Measurements from ENCODE around the gene IQGAP2.

The IQGAP2 gene

DNA sequence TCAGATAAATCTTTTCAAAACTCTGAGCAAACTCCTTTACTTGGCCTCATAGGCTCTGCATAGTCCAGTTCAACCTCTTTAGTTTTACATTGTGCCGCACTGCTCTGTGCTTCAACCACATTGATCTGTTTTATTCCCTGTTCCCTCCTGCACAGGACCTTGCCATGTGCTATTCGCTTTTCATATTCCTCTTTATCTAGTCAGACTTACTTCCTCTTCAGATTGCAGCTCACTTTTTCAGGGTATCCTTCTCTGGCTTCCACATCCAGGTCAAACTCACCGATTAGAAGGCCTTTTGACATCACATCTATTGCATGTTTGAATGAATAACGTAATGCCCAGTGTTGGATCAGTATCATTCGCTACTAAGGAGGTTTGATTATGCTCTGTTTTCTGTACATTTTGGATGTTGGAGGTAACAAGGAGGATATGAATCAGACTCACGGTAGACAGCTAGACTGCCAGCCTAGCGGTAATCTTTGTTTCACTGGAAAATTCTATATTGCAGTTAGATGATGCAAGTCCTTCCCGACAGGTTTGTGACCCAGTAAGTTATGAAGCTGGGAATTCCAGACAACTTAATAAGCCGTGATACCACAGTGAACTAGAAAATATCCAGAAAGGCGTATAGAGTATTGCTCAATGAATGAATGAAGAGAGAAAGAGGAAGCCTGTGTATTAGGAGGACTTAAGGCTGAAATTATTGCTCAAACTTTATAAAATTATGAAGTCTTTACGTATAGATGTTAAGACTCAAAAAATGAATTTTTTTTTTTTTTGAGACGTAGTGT, 65.7 kb downstream of the IQGAP2 start:
- peaks cover 18% of the 10 kb centered on the region for H3K9me3 ChIP-seq (ENCODE audit: insufficient read depth, low read length)
- no peak for DNase-seq (ENCODE audit: low read depth, low spot score)

DNA sequence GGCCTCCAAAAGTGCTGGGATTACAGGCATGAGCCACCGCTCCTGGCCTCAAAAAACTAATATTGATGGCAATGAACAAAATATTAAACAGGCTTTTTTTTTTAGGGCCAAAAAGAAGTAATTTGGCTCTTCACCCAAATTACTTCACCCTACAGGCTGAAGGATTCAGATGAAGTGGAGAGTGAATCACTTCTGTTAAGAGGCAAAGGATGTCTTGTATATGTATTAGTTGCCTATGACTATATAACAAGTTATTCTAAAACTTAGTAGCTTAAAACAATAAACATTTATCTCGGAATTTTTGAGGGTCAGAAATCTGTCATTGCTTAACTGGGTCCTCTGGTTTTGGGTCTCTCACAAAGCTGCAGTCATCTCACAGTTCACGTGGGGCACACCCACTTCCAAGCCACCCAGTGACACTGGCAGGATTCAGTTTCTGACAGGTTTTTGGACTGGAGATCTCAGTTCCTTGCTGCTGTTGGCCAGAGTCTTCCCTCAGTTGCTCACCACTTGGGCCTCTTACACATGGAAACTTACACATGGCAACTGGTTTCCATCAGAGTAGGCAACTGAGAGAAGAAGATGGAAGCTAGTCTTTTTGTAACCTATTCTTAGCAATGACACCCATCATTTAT, 66.7 kb downstream of the IQGAP2 start:
- no peak overlapping the region for H3K9ac ChIP-seq (ENCODE audit: insufficient read length, low read depth)
- peaks cover 2% of the 10 kb centered on the region for H3K4me1 ChIP-seq (ENCODE audit: insufficient read depth, insufficient read length)
- no peaks in the 10 kb centered on the region for H3K27me3 ChIP-seq (ENCODE audit: insufficient read depth, insufficient read length)
- H3K36me3 ChIP-seq (ENCODE audit: insufficient read depth, insufficient read length, low read length): no peaks in the 10 kb centered on the region
- no peak overlapping the region for H3K4me3 ChIP-seq (ENCODE audit: insufficient read length, low read depth)
- no peak for DNase-seq (ENCODE audit: low read depth, low spot score)
- TF ChIP-seq SUZ12 (IDR thresholded peaks at IDR 0.05; ENCODE audit: extremely low read depth, insufficient read depth, insufficient read length): no peak
- TF ChIP-seq ZNF274 (IDR thresholded peaks at IDR 0.05; ENCODE audit: low read depth, low read length): no peak
- TF ChIP-seq YY1 (IDR thresholded peaks at IDR 0.05; ENCODE audit: insufficient read depth, insufficient read length): no peak
- H3K9me3 ChIP-seq (ENCODE audit: insufficient read depth, low read length): peaks cover 18% of the 10 kb centered on the region

More for the DNA sequence above, 65.7 kb downstream of the IQGAP2 start:
- H3K27me3 ChIP-seq (ENCODE audit: insufficient read depth, insufficient read length): no peaks in the 10 kb centered on the region
- no peak for TF ChIP-seq YY1 (IDR thresholded peaks at IDR 0.05; ENCODE audit: insufficient read depth, insufficient read length)
- no peak for TF ChIP-seq SUZ12 (IDR thresholded peaks at IDR 0.05; ENCODE audit: extremely low read depth, insufficient read depth, insufficient read length)
- TF ChIP-seq ZNF274 (IDR thresholded peaks at IDR 0.05; ENCODE audit: low read depth, low read length): no peak
- peaks cover 2% of the 10 kb centered on the region for H3K4me1 ChIP-seq (ENCODE audit: insufficient read depth, insufficient read length)
- H3K9ac ChIP-seq (ENCODE audit: insufficient read length, low read depth): no peak overlapping the region
- no peaks in the 10 kb centered on the region for H3K36me3 ChIP-seq (ENCODE audit: insufficient read depth, insufficient read length, low read length)
- no peak overlapping the region for H3K4me3 ChIP-seq (ENCODE audit: insufficient read length, low read depth)

DNA sequence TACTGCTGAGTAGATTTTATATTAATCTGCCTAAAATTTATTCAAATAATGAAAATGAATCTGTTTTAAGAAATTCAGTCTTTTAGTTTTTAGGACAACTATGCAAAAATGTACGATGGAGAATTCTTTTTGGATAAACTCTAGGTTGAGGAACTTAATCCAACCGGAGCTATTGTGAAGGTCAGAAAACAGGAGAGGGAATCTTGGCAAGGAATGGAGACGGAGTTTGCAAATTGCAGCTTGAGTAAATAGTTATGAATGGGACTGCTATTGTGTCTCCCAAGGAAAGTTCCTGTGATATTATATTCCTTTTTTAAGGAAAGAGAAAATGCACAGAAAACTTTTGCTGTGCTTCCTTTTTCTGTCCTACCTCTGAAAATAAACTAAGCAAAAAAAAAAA, 67.9 kb downstream of the IQGAP2 start:
- Histone ChIP-seq H3K9me3 (ENCODE audit: insufficient read depth, low read length) (peaks cover 18% of the 10 kb centered on the region), H3K27me3 (ENCODE audit: insufficient read depth, insufficient read length) (no peaks in the 10 kb centered on the region), H3K36me3 (ENCODE audit: insufficient read depth, insufficient read length, low read length) (no peaks in the 10 kb centered on the region), H3K4me3 (ENCODE audit: insufficient read length, low read depth) (no peak overlapping the region), H3K4me1 (ENCODE audit: insufficient read depth, insufficient read length) (peaks cover 2% of the 10 kb centered on the region), H3K9ac (ENCODE audit: insufficient read length, low read depth) (no peak overlapping the region)
- no peak for DNase-seq (ENCODE audit: low read depth, low spot score)
- TF ChIP-seq SUZ12 (IDR thresholded peaks at IDR 0.05; ENCODE audit: extremely low read depth, insufficient read depth, insufficient read length) (no peak), ZNF274 (IDR thresholded peaks at IDR 0.05; ENCODE audit: low read depth, low read length) (no peak), YY1 (IDR thresholded peaks at IDR 0.05; ENCODE audit: insufficient read depth, insufficient read length) (no peak)

DNA sequence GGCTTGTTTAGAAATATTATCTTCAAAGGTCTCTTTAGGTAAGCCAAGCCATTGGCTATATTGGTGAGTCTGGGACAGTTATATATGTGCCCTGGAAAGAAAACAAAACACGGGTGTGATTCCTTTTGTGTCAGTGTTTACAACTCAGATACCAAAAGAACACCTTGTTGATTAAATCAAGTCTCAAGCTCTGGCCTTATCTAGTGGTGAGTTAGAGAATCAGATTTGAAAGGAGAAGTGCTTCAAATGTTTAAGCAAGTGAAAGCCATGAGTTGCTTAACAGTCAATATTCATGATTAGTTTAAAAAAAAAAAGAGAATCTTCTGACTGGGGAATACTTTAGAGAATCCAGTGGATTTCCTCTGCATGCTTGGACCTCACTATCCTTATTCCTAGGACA, 68.3 kb downstream of the IQGAP2 start:
- H3K4me1 ChIP-seq (ENCODE audit: insufficient read depth, insufficient read length): peaks cover 2% of the 10 kb centered on the region
- peaks cover 18% of the 10 kb centered on the region for H3K9me3 ChIP-seq (ENCODE audit: insufficient read depth, low read length)
- no peak overlapping the region for H3K9ac ChIP-seq (ENCODE audit: insufficient read length, low read depth)
- H3K36me3 ChIP-seq (ENCODE audit: insufficient read depth, insufficient read length, low read length): no peaks in the 10 kb centered on the region
- TF ChIP-seq ZNF274 (IDR thresholded peaks at IDR 0.05; ENCODE audit: low read depth, low read length) (no peak), YY1 (IDR thresholded peaks at IDR 0.05; ENCODE audit: insufficient read depth, insufficient read length) (no peak), SUZ12 (IDR thresholded peaks at IDR 0.05; ENCODE audit: extremely low read depth, insufficient read depth, insufficient read length) (no peak)
- H3K4me3 ChIP-seq (ENCODE audit: insufficient read length, low read depth): no peak overlapping the region
- H3K27me3 ChIP-seq (ENCODE audit: insufficient read depth, insufficient read length): no peaks in the 10 kb centered on the region
- no peak for DNase-seq (ENCODE audit: low read depth, low spot score)

DNA sequence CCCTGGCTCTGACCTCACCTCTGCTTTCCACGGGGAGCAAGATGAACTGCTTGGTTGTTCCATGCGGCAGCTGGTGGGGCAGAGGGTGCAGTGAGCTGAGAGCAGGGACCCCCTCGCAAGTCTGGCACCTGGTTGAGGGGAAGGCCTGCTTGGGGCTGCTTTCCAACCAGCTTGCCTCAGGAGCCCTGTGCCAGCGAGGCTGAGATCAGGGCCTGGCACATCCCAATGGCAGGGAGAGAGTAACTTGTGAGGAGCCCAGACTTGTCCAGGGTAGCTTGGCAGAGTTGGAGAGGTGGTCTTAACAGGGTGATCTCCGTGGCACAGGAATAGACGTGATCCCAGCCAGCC, 68.9 kb downstream of the IQGAP2 start:
- no peak for TF ChIP-seq YY1 (IDR thresholded peaks at IDR 0.05; ENCODE audit: insufficient read depth, insufficient read length)
- TF ChIP-seq SUZ12 (IDR thresholded peaks at IDR 0.05; ENCODE audit: extremely low read depth, insufficient read depth, insufficient read length): no peak
- no peak for TF ChIP-seq ZNF274 (IDR thresholded peaks at IDR 0.05; ENCODE audit: low read depth, low read length)
- H3K9me3 ChIP-seq (ENCODE audit: insufficient read depth, low read length): peaks cover 18% of the 10 kb centered on the region
- H3K27me3 ChIP-seq (ENCODE audit: insufficient read depth, insufficient read length): no peaks in the 10 kb centered on the region
- H3K36me3 ChIP-seq (ENCODE audit: insufficient read depth, insufficient read length, low read length): no peaks in the 10 kb centered on the region
- H3K4me3 ChIP-seq (ENCODE audit: insufficient read length, low read depth): no peak overlapping the region
- DNase-seq (ENCODE audit: low read depth, low spot score): no peak
- H3K9ac ChIP-seq (ENCODE audit: insufficient read length, low read depth): no peak overlapping the region
- peaks cover 2% of the 10 kb centered on the region for H3K4me1 ChIP-seq (ENCODE audit: insufficient read depth, insufficient read length)

DNA sequence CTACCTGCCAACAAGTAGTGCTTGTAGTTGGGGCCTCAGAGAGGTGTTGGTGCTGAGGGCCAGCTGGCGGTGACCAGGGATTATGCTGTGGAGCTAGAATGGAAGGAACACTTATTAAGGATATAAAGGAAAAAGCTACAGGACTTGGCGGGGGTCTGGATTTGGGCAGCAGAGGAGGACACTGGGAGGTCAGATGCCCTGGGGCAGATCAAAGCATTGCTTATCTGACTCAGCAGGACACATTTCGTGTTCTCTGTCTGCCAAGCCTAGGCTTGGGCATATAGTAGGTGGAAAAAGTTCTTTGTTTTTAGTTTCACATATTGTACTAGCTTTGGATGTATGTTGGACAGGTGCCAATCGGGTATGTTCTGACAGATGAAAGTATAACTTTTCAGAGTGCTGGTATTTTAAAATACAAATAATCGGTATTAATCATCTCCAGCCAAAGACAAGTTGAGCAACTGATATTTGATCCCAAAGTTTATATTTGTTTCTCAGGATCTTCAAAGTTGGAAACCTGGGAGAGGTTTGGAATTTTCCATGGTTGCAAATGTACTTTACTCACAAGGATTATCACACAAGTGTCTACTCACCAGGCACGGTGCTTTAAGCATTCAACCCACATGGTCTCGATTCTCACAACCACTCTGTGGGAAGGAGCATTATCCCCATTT, 69.4 kb downstream of the IQGAP2 start:
- peaks cover 2% of the 10 kb centered on the region for H3K4me1 ChIP-seq (ENCODE audit: insufficient read depth, insufficient read length)

DNA sequence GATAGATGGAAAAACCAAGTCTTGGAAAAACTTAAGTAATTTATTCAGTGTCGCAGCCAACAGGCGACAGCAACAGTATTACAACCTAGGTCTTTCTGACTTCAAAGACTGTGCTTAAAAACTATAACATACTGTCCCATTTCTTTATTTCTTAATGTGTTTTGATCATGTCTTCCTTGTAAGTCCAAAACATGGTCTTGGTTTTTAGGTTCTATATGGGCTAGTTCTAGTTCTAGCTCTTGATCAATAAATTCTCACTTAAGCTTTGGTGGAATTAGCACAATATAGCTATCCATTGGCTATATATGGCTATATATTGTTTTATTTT, 69.9 kb downstream of the IQGAP2 start:
- Histone ChIP-seq H3K9ac (ENCODE audit: insufficient read length, low read depth) (no peak overlapping the region), H3K36me3 (ENCODE audit: insufficient read depth, insufficient read length, low read length) (no peaks in the 10 kb centered on the region)

More for the DNA sequence above, 69.4 kb downstream of the IQGAP2 start:
- H3K27me3 ChIP-seq (ENCODE audit: insufficient read depth, insufficient read length): no peaks in the 10 kb centered on the region
- peaks cover 18% of the 10 kb centered on the region for H3K9me3 ChIP-seq (ENCODE audit: insufficient read depth, low read length)
- no peak overlapping the region for H3K9ac ChIP-seq (ENCODE audit: insufficient read length, low read depth)
- TF ChIP-seq YY1 (IDR thresholded peaks at IDR 0.05; ENCODE audit: insufficient read depth, insufficient read length) (no peak), ZNF274 (IDR thresholded peaks at IDR 0.05; ENCODE audit: low read depth, low read length) (no peak), SUZ12 (IDR thresholded peaks at IDR 0.05; ENCODE audit: extremely low read depth, insufficient read depth, insufficient read length) (no peak)
- H3K4me3 ChIP-seq (ENCODE audit: insufficient read length, low read depth): no peak overlapping the region
- DNase-seq (ENCODE audit: low read depth, low spot score): no peak
- H3K36me3 ChIP-seq (ENCODE audit: insufficient read depth, insufficient read length, low read length): no peaks in the 10 kb centered on the region

More for the DNA sequence above, 69.9 kb downstream of the IQGAP2 start:
- peaks cover 18% of the 10 kb centered on the region for H3K9me3 ChIP-seq (ENCODE audit: insufficient read depth, low read length)
- H3K4me1 ChIP-seq (ENCODE audit: insufficient read depth, insufficient read length): peaks cover 2% of the 10 kb centered on the region
- TF ChIP-seq YY1 (IDR thresholded peaks at IDR 0.05; ENCODE audit: insufficient read depth, insufficient read length): no peak
- no peaks in the 10 kb centered on the region for H3K27me3 ChIP-seq (ENCODE audit: insufficient read depth, insufficient read length)
- H3K4me3 ChIP-seq (ENCODE audit: insufficient read length, low read depth): no peak overlapping the region
- DNase-seq (ENCODE audit: low read depth, low spot score): no peak
